Caco-2 (cell line): Measurements from ENCODE around the gene RAPGEF2. TPM values are rescaled to one million over a fixed set of nuclear protein-coding genes. Genes with fewer than 3 reads are reported as not detected.

Experiments used
- BruUV-seq: library from RNA; stranded (reverse); fragments of 400-500 nt; replicated peaks from 2 replicates; lab custom pipeline; 2021; lab: Mats Ljungman, UMichigan
- CTCF ChIA-PET: fragments of 300-600 bp; sonication (Branson Sonifier 250); formaldehyde crosslinking; loops from one replicate; lab custom pipeline; 2022; ENCODE audit warnings: antibody characterized with exemption; lab: Charles Lee
- POLR2A ChIA-PET: fragments of 300-600 bp; sonication (Branson Sonifier 250); formaldehyde crosslinking; loops from one replicate; lab custom pipeline; 2022; ENCODE audit warnings: antibody characterized with exemption; lab: Charles Lee
- DNase-seq, 2 experiments: peaks; one replicate each; pipeline versions ENCODE4 v3.0.0 to v3.0.0-alpha.2; 2020 to 2022
- H3K27me3 ChIP-seq: replicated peaks from 2 replicates; pipeline ENCODE4 v1.6.0; 2011; ENCODE audit warnings: low read length; ENCODE audit not compliant: control insufficient read depth, insufficient read depth
- H3K36me3 ChIP-seq: 2 replicates; pipeline ENCODE4 v1.5.1; 2011; ENCODE audit warnings: low read length; ENCODE audit not compliant: control insufficient read depth, insufficient read depth
- H3K4me1 ChIP-seq: fragments of 250-450 bp; sonication (Bioruptor Pico); 2 replicates; pipeline ENCODE4 v1.5.1; 2020; ENCODE audit warnings: mild to moderate bottlenecking
- H3K4me3 ChIP-seq: 2 replicates; pipeline ENCODE4 v1.5.1; 2011; ENCODE audit warnings: low read depth, mild to moderate bottlenecking, control low read depth, low read length
- H3K9me3 ChIP-seq: fragments of 250-450 bp; sonication (Bioruptor Pico); 2 replicates; pipeline ENCODE4 v1.5.1; 2020; ENCODE audit warnings: mild to moderate bottlenecking, moderate library complexity
- H3K27ac Mint-ChIP-seq: one replicate; pipeline ENCODE4 v1.8.0; 2022; ENCODE audit warnings: mixed read lengths; ENCODE audit not compliant: unreplicated experiment
- H3K27me3 Mint-ChIP-seq: one replicate; pipeline ENCODE4 v1.8.0; 2022; ENCODE audit warnings: mixed read lengths; ENCODE audit not compliant: insufficient read depth, unreplicated experiment
- H3K36me3 Mint-ChIP-seq: one replicate; pipeline ENCODE4 v1.8.0; 2022; ENCODE audit warnings: mild to moderate bottlenecking, mixed read lengths; ENCODE audit not compliant: insufficient read depth, unreplicated experiment
- H3K4me1 Mint-ChIP-seq: one replicate; pipeline ENCODE4 v1.8.0; 2022; ENCODE audit warnings: low read depth, mixed read lengths; ENCODE audit not compliant: unreplicated experiment
- H3K4me3 Mint-ChIP-seq: one replicate; pipeline ENCODE4 v1.8.0; 2022; ENCODE audit warnings: mild to moderate bottlenecking, moderate library complexity, mixed read lengths; ENCODE audit not compliant: unreplicated experiment
- H3K9me3 Mint-ChIP-seq: one replicate; pipeline ENCODE4 v1.8.0; 2022; ENCODE audit warnings: mixed read lengths; ENCODE audit not compliant: unreplicated experiment
- CTCF ChIP-seq, 2 experiments: fragments of 200-600 bp in 1 of 2; IDR thresholded peaks; 1 replicate in 1 of 2; 2 replicates in 1 of 2; pipeline versions ENCODE4 v1.5.1 to v1.8.0; 2011 to 2022; ENCODE audit warnings: antibody characterized with exemption in 1 of 2, control low read depth in 1 of 2, inconsistent platforms in 1 of 2, low read depth in 1 of 2, low read length in 1 of 2, mild to moderate bottlenecking in 1 of 2, moderate library complexity in 1 of 2; ENCODE audit not compliant: insufficient read depth in 1 of 2, severe bottlenecking in 1 of 2, unreplicated experiment in 1 of 2
- intact Hi-C: fragments of 100-400 bp; cut with micrococcal nuclease; formaldehyde crosslinking; loops from one replicate; pipeline ENCODE4 v1.10.0; 2022; ENCODE audit not compliant: unreplicated experiment
- total RNA-seq: library from RNA; stranded (reverse); gene quantifications from 2 replicates; pipeline ENCODE4 v1.2.3, GENCODE V29; 2022

Gene RAPGEF2
- total RNA-seq, 1 experiment from 2014 or later: 67.6 TPM

DNA sequence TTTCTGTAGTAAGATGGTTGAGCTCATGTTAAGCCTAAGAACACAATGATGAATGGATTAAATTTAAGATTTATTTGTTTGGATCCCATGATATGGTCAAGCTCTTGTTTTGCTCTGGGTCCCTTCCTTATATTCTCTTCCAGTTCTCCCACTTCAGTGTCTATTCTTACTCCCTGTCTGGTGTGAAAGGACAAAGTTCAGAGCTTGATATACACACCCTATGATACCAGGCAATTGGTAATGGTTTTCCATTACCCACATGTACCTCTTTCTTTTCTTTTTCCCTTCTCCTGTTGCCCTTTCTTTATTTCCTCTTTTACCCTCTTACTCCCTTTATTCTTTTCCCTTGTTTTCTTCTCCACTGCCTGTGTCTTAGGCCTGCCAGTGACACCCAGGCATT lies 223.6 kb downstream of the RAPGEF2 start:
- TF ChIP-seq CTCF (IDR thresholded peaks at IDR 0.05; ENCODE audit: insufficient read depth in 1 of 2, low read depth in 1 of 2, low read length in 1 of 2, severe bottlenecking in 1 of 2, unreplicated experiment in 1 of 2): no peak
- no TSS peak for BruUV-seq
- Histone ChIP-seq H3K9me3 (no peaks in the 10 kb centered on the region), H3K4me3 (no peak overlapping the region), H3K36me3 (no peaks in the 10 kb centered on the region; the same call in 1 of the 2 replicates), H3K27me3 (no peaks in the 10 kb centered on the region), H3K4me1 (no peaks in the 10 kb centered on the region)
- intact Hi-C loops: no loop called here
- CTCF ChIA-PET: no interaction called here
- Mint-ChIP-seq H3K4me3 (no peak overlapping the region), H3K9me3 (no peaks in the 10 kb centered on the region), H3K36me3 (peaks cover 42% of the 10 kb centered on the region), H3K27me3 (no peaks in the 10 kb centered on the region), H3K27ac (no peak overlapping the region), H3K4me1 (peaks cover 6% of the 10 kb centered on the region)
- POLR2A ChIA-PET: no interaction called here
- no peak for DNase-seq

- BruUV-seq: no TSS peak
- no peaks in the 10 kb centered on the region for H3K9me3 ChIP-seq
- H3K4me1 ChIP-seq: no peaks in the 10 kb centered on the region
- Mint-ChIP-seq H3K27ac (no peak overlapping the region), H3K9me3 (no peaks in the 10 kb centered on the region), H3K4me1 (peaks cover 6% of the 10 kb centered on the region), H3K36me3 (peaks cover 44% of the 10 kb centered on the region), H3K4me3 (no peak overlapping the region), H3K27me3 (no peaks in the 10 kb centered on the region)
- no peak for TF ChIP-seq CTCF (IDR thresholded peaks at IDR 0.05; ENCODE audit: insufficient read depth in 1 of 2, low read depth in 1 of 2, low read length in 1 of 2, severe bottlenecking in 1 of 2, unreplicated experiment in 1 of 2)
- H3K36me3 ChIP-seq: no peaks in the 10 kb centered on the region
- no peak for DNase-seq
- H3K27me3 ChIP-seq: no peaks in the 10 kb centered on the region
- ChIA-PET POLR2A (no interaction called here), CTCF (no interaction called here)
- no peak overlapping the region for H3K4me3 ChIP-seq
- intact Hi-C loops: no loop called here
Measured at GRCh38 chr4:159328766-159329165, 225.9 kb downstream of the RAPGEF2 start.

DNA sequence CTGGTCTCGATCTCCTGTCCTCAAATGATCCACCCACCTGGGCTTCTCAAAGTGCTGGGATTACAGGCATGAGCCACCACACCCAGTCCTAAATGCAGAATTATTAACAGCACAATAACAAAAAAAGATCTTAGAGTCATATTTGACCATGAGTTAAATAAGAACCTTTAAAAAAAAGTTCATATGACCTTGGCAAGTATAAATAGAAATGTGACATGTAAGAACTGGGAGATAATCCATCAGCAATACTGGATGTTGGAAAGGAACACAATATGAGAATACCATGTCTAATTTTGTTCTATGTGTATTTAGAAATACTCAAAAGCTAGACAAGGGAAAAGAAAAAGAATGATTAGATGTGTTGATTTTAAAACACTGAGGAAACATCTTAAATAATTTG lies 231.6 kb downstream of the RAPGEF2 start:
- H3K27me3 Mint-ChIP-seq: no peaks in the 10 kb centered on the region
- H3K27ac Mint-ChIP-seq: no peak overlapping the region
- Histone ChIP-seq H3K9me3 (no peaks in the 10 kb centered on the region), H3K27me3 (no peaks in the 10 kb centered on the region), H3K4me3 (no peak overlapping the region), H3K4me1 (no peaks in the 10 kb centered on the region), H3K36me3 (no peaks in the 10 kb centered on the region)
- no peak for DNase-seq
- TF ChIP-seq CTCF (IDR thresholded peaks at IDR 0.05; ENCODE audit: insufficient read depth in 1 of 2, low read depth in 1 of 2, low read length in 1 of 2, severe bottlenecking in 1 of 2, unreplicated experiment in 1 of 2): no peak
- no peaks in the 10 kb centered on the region for H3K4me1 Mint-ChIP-seq
- H3K9me3 Mint-ChIP-seq: no peaks in the 10 kb centered on the region
- ChIA-PET CTCF (no interaction called here), POLR2A (no interaction called here)
- no peak overlapping the region for H3K4me3 Mint-ChIP-seq
- no TSS peak for BruUV-seq
- intact Hi-C loops: no loop called here
- peaks cover 70% of the 10 kb centered on the region for H3K36me3 Mint-ChIP-seq
